Ammon's horn (tissue), 1 donor: ENCODE results near the gene DLGAP1.

Source experiments
- DNase-seq: peaks from one replicate; pipeline ENCODE4 v3.0.0-alpha.2; 2016; ENCODE audit warnings: low spot score

DLGAP1 gene

DNA sequence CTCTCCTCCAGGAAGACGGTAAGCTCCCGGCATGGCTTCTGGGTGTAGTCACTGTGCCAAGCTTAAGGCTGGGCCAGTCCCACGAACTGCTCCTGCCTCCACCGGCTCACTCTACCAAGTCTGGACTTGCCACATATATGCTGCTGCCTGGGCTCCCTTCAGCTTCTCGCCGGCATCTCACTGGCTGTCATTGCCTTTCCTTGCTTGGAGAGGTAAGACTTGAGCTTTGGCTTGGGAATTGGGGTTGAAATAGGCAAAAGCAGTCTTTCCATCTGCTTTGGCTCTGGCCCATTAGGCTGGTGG, 524.1 kb downstream of the DLGAP1 start:
- no peak for DNase-seq

DNA sequence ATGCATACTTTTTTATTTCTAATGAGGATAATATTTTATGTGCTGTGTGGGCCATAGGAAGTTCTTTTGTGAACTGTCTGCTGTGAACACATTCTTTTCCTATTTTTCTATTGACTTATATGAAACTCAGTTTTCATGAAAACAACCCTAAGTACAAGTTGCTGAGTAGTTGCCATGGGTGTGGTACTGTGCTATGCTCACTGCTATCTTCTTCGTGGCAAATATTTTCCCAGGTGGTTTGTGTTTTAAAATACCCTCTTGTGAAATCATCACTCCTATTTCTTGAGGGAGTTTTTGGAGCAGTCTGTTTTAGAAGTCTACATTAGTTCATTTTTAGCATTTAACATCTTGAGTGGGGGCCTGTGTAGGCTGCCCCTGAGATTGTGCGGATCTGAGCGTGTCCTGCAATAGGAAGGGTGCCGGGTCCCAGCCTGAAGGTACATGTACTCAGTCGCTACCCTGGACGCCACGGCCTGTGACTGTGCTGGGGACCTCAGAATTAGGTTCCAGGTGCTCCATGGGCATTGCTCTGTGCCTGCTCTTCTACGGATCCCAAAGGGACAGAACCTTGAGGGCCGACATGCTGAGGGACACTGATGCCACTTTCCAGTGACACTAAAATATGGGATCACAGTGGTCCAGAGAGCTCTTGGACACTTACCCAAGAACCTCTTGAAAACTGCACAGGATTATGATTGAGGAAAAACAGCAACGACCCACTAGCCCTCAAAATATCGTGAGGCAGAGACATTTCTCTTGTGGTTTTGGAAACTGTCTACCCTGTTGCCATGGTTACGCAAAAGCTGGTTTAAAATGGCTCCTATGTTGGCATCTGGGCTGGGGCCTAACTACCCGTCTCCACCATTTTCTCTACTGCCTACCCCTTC, 524.7 kb downstream of the DLGAP1 start:
- DNase-seq = peak; percentile 14

DNA sequence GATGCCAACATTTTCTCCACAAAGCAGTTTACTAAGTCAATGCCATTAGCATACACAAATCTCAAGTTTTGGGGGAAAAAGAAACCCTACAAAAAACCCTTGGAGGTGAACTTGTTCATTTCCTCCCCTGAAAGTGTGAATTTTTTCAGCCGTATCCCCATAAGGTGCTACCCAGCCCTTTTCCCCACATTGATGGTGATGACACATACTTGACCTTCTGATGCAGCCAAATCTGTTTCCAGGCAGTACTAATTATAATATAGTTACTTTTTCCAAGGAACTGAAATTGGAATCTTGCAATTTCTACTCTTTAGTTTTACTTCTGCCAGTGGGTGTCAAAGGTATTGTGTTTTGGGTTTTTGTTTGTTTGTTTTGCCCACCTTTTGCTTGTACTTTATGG, 530.7 kb downstream of the DLGAP1 start:
- DNase-seq = no peak

DNA sequence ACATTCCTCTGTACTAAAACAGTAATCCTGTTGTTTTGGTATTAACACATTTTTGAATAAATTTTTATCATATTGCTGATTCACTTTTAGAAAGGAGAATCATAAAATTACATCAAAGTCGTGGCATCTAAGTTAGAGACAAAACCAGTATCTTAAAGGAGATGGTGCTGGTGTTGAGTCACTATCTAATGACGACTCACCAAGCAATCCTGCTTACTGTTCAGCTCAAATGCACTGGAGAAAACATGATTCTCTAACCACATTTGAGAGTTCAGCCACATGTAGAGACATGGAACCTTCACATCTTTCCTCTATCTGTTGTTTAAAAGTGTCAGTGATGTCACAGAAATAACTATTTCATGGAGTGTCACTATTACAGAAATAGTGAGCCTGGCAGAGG, 531.4 kb downstream of the DLGAP1 start:
- DNase-seq = no peak

DNA sequence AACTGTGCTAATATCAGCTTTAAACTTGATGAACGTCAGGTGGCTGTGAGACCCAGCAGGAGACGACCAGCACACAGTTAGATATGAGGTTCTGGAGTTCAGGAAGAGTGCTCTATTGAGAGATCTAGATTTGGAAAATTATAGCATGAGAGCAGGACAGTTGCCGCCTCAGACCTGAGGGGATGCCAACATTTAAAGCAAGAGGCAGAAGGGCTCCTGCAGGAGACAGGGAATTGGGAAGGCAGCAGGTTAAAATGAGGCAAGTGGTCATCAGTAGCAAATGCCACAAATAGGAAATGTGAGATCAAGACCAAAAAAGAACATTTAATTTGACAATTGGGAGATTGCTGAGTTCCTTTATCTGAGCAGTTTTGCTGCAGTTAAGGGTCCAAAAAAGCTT, 533.3 kb downstream of the DLGAP1 start:
- no peak for DNase-seq

DNA sequence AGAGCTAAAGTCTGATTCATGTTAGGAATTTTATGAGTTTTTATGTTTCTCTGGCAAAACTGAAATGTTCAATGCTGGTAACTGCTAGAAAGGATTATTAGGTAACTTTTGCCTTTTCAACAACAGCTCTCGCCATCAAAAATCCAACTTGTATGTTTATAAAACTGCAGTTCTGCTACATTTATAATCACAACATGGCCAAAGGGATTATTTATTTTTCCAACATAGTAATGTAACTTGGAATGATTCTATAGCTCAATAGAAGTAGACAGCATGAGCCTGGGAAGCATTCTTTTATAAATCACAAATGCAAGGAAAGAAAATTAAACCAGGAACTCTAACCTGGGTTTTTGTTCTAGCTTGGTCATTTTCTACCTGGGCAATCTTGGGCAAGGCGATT, 534.3 kb downstream of the DLGAP1 start:
- DNase-seq = no peak

DNA sequence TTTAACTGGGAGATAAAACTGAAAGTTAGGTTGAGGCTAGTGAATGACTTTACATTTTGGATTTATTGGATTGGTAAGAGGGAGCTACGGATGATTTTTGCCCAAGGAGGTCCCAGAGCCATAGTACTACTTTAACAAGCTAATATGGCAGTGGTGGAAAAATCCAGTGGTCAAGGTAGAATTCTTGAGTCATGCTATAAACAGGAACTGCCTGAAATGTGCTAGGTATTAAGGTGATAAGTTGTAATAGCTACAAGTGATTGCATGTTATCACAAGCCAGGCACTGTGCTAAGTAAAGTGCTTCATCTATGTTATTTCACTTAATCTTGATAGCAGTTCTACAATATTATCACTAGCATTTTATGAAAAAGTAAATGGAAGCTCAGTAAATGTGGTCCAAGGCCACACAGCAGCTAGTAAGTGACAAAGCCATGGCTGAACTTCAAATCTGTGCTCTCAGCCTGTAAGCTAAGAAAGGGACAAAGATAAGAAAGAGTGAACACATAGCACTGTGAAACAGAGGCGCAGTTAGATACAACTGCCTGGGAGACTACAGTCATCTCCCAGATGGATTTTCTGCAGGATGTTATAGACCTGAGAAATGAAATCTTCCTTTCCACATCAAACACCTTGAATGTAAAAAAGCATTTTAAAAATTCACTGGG, 535.6 kb downstream of the DLGAP1 start:
- no peak for DNase-seq

DNA sequence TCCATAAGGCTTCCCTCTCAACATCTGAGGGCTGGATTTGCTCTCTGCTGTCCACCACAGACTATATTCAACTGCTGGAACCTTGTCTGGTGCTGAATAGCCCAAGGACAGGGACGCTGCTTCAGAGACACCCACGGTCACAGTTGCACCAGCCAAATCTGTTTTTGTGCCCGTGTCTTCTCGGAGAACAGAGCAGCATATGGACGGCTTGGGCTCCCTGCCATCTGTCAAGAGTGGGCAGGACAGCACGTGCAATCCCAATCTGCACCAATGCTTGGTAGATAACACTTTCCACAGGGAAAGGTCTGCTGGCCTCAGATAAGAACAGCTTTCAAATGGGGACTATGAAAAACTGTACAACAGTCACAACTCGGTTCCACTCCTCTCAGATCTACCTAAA, 539.0 kb downstream of the DLGAP1 start:
- peak; percentile 23 for DNase-seq

DNA sequence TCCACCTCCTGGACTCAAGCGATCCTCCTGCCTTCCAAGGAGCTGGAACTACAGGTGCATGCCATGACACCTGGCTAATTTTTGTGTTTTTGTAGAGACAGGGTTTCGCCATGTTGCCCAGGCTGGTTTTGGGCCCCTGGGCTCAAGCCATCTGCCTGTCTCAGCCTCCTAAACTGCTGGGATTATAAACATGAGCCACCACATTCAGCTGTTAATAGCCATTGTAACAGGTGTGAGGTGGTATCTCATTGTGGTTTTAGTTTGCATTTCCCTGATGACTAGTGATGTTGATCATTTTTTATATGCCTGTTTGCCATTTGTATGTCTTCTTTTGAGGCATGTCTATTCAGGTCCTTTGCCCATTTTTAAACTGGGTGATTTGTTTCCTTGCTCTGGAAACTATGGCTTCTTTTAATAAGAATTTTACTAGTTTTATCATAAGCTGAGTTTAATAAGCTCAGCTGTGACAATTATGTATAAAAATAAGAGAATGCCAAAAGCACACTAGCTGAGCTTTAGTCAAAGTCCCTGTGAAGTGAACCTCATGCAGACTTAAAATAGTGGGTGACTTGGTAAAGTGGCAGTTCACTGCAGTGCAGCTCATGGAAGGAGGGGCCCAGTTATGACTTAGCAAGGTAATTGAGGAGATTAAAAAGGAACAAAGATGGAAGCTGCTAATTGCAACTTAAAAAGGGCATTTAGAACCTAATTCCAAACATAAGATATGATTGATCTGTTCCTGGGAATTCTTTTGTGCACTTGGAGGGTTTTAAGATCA, 540.1 kb downstream of the DLGAP1 start:
- no peak for DNase-seq

DNA sequence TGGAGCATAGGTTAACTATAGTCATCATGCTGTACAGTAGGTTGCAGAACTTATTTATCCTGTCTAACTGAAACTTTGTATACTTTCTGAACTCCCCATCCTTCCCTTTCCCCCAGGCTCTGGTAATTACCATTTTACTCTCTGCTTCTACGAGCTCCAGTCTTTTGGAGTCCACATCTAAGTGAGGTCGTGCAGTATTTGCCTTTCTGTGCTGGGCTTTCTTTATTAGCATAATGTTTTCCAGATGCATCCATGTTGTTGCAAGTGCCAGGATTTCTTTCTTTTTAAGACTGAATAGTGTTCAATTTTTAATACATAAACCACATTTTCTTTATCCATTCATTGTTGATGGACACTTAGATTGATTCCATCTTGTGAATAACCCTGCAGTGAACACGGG, 541.0 kb downstream of the DLGAP1 start:
- DNase-seq = no peak

DNA sequence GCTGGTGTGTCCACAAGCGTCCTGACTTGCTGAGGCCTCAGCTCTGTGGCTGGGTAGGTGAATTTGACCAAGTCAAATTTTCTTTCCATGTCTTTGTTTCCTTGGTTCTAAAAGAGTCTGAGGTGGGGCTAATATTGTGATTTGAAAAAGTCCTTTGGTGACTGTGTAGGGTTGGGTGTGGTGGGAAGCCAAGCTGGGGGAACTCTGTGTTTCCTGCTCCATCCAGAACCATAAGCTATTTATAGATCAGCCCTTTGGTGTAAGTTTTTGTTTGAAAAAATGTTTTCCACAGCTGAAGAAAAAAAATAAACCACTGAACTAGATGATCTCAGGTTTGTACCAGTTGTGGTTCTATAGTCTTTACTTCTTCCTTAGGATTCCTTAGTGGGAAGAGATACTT, 542.4 kb downstream of the DLGAP1 start:
- no peak for DNase-seq

DNA sequence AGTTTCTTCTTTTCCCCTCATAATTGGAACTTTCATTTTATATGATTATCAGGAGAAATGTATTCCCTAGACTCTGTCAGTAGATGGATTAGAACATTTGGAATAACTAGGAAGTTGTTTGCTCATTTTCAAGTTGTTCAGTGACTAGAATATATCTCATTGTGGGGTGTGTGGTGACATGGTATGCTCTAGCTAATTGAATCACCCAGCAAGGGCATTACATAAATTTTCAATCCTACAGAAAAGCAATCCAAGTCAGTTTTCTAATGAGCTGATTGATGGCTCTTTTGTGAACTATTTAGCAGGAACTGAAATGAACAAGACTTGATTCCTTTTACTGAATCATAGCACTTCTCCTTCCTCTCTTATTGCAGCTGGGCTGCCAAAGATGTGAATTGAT, 543.7 kb downstream of the DLGAP1 start:
- DNase-seq = no peak

DNA sequence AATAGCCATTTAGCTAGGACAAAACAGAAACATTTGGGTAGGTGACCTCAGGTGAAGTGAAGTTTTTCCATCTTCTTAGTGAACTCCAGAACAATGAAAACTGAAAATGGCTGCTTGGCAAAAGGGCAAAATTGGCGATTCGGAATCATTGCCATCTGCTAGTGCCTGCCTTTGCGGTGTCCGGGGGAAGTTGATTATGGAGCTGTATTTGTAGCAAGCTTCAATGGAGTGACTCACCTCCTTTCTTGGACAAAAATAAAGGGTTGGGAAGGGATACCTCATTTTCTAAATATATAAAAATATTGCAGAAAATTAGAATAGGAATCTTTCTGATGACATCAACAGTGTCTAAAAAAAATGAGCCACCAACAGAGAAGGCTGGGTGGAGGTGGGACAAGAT, 544.6 kb downstream of the DLGAP1 start:
- DNase-seq = peak; percentile 35

DNA sequence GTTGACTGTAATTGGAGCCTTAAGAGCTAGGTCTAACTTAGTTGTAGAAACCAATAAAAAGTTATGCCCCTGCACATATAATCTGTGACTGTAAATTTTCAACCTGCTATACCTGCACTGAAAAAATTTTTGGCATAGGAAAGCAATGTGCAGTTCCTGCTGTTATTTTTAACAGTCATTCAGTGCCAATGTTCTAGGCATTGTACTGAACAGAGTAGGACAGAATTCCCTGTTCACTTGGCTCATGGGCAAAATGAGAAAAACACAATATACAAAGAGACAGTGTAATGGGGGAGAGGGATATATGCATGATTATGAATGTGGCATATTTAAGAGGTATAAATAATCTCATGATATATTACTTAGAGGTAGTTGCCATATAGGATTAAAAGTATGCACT, 547.2 kb downstream of the DLGAP1 start:
- DNase-seq = no peak

DNA sequence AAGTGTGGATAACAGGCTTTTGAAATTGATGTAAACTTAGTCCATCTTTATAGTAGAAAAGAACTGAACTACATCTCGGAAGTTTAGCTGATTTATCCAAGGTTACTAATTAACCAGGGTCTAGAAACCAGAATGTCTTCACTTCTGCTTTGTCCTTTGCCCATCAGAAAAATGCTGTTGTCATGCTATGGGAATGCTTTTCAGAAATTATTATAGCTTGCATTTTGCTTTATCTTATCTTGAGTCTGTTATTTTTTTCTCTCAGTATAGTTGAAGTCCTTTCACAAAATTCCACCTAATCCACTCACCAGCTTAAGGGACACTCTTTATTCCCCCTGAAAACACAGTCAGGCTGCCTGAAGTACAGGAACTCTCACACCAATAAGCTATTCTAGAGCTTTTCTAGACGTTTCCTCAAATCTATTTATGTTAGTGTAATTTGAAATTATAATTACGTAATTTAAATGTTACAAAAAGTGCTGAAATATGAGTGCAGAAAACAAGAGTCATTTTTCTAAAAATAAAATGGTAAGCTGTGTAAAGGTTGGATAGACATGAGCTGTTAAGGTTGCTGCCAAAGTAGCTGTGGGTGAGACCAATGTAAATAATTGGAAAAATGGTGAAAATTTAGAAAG, 548.9 kb downstream of the DLGAP1 start:
- DNase-seq = no peak

DNA sequence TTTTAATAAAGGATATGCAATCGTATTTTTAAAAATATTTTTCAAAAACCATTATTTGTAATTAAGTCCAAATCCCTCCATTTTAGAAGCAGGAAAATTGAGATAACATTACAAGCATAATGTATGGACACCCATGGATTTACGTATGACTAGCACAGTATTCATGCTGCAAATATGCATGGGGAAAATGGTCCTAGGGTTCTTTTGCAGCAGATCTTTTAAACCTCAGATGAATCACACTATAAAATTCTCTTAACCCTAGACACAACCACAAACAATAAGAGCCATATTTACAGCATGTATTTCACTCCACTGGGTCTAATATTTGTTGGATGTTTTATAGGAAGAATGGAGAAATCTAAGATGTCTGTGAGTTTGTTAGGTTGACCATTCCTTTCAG, 551.8 kb downstream of the DLGAP1 start:
- DNase-seq = no peak

DNA sequence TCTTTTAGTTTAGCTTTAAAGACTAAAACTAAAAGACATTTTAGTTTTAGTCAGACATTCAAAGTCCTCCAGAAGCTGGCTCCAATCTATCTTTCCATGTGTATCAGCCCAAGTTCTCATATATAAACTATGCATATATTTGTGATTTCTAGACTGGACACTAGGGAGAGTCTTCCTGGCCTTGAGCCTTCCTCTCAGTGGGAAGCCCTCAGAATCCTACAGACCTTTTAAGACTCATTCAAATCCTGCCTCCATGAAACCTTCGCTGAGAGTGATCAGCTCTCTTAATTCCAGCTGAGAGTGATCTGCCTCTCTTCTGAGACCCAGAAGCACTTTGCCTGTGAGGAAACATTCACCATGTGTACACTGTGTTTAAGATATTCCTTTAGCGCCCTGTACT, 552.4 kb downstream of the DLGAP1 start:
- DNase-seq = no peak

DNA sequence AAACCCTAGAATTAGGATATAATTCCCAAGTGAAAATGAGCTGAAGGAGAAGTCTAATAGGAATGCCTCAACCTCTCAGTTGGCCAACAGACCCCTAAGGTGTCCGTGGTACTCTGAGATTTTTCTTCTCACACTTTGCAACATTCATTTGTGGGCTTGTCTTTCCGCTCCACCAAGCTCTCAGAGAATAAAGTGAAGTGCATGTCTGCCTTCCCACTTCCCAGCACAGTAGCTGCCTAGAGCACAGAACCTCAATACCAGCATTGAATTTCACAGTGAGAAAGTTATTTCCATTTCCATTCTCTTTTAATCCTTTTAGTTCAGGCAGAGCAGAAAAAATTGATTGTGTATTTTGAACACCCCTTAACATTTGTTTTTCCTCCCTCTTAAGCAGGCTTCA, 553.3 kb downstream of the DLGAP1 start:
- DNase-seq = no peak

DNA sequence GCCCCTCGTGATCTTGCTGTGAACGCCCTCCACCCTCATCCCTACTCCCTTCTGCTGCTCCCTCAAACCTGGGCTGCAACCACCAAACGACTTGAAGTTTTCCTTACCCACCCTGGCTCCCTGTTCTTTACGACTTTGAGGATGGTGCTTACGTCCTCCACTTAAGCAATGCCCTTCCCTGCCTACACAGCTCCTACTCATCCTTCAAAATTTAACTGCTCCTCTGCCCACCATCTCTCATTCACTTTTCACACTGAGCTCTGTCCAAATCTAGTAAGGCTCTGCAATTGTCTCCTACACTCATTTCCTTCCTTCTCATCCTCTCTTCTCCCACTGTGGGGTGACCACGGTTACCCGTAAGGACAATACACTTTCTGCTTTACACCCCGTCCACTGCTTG, 554.1 kb downstream of the DLGAP1 start:
- no peak for DNase-seq

DNA sequence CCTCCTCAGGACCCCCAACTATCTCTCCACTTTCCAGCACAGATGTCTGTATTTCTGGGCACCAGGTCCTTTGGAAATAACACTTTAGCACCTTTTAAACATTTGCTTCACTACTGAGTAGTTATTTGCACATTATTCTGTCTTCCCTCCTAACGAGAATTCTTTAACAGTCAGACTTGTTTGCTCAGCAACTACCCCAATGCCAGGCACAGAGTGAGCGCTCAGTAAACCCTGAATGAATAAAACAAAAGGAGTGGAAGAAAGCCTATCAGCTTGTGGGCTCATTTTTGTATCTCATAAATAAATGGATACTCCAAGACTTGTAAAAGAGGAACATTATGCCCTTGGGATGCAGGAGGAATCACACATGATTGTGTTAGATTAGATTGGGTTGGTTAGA, 554.8 kb downstream of the DLGAP1 start:
- DNase-seq = no peak

DNA sequence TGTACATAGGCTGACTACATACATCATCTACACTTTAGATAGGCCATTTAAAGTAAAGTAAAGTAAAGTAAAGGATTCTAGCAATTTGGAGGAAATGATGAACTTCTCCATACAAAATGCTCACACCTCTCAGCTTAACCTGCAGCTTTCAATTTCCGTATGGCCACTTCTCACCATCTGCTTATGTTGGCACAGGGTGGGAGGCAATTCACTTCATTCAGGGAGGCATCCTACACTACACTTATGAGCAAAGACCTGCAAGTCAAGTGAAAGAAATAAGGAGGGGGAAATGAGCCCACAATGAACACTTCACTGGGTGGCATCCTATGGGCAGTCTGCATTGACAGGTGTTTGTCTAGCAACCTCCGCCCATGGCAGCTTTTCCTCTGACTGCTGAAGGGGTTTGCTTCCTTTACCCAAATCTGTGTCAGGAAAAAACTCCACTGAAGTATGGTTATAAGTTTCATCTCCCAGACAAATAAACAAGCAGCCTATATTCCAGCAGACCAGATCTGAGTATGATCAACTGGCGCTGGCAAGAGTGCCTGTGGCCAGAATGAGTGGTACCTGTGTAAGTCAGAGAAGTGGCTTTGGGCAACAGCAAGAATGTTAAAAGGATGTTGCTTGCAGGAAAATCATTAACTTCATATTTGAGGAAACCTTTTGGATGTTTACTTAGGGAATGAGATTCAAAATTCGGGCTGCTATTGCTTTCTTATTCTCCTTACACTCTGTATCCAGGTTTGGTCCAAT, 556.1 kb downstream of the DLGAP1 start:
- no peak for DNase-seq

DNA sequence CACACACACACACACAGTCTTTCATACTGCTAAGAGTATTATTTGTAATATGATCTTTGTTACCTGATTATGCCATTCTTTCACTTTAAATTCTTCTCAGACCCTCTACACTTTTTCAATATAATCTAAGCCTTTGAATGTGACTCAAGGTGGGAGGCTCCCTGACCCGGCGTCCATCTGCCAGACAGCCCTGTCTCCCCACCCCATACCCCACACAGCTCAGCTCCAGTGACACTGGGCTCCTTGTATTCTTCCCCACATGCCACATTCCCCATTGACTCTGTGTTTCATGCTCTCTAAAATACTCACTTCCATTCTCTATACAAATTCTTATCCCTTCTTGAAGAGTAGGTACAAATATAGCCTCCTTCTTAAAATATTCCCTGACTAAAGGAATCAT, 563.0 kb downstream of the DLGAP1 start:
- DNase-seq = no peak
